ENCODE measurements around the gene OSMR.

The OSMR gene

DNA sequence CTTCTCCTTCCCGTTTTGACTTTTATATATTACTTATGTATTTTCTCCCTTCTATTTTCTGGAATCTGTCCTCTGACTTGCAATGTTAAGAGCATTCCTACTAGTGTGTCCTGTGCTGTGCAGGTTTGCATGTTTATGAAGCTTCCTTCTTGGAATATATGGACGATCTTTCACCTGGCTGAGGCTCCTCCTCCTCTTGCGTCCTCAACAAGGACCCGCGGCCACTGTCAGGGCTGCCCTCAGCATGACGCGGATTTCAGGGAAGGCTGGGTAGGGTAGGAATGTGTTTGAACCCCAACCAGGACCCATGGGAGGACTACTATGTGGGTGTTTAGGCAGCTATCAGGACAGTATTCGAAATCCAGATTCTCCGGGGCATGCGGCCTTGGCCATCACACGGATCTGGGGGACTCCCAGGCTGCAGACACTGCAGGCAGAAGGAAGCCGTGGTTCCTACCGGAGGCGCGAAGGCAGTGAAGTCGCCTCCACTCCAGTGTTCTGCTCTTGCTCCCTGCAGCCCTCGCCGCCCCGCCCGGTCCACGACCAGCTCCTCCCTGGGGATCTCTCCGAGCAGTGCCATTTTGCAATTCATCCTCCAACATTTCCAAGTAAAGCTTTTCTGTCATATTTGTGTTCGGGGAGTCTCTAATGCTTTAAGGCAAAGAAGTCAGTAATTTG, 37.0 kb upstream of the OSMR start:
- Histone ChIP-seq H3F3A (ENCODE audit: insufficient read depth) (no peaks in the 10 kb centered on the region), H3K9ac (ENCODE audit: low read length) (no peak overlapping the region), H2AFZ (ENCODE audit: low read depth, low read length, severe bottlenecking) (no peak overlapping the region), H4K20me1 (ENCODE audit: low read depth, low read length) (no peaks in the 10 kb centered on the region), H3K36me3 (ENCODE audit: low read length) (no peaks in the 10 kb centered on the region), H3K9me3 (ENCODE audit: insufficient read depth, low read length) (no peaks in the 10 kb centered on the region), H3K27ac (ENCODE audit: low read depth, low read length) (no peak overlapping the region), H3K79me2 (ENCODE audit: insufficient read depth, low read length) (no peaks in the 10 kb centered on the region), H3K4me2 (ENCODE audit: low read depth, low read length, poor library complexity, severe bottlenecking) (no peak overlapping the region), H3K27me3 (ENCODE audit: low read length) (no peaks in the 10 kb centered on the region), H3K4me3 (ENCODE audit: insufficient read depth, low read length, poor library complexity, severe bottlenecking) (no peak overlapping the region), H3K9me2 (replicated peaks; ENCODE audit: insufficient read depth, low read length) (no peaks in the 10 kb centered on the region)
- TF ChIP-seq, protein P1, sequence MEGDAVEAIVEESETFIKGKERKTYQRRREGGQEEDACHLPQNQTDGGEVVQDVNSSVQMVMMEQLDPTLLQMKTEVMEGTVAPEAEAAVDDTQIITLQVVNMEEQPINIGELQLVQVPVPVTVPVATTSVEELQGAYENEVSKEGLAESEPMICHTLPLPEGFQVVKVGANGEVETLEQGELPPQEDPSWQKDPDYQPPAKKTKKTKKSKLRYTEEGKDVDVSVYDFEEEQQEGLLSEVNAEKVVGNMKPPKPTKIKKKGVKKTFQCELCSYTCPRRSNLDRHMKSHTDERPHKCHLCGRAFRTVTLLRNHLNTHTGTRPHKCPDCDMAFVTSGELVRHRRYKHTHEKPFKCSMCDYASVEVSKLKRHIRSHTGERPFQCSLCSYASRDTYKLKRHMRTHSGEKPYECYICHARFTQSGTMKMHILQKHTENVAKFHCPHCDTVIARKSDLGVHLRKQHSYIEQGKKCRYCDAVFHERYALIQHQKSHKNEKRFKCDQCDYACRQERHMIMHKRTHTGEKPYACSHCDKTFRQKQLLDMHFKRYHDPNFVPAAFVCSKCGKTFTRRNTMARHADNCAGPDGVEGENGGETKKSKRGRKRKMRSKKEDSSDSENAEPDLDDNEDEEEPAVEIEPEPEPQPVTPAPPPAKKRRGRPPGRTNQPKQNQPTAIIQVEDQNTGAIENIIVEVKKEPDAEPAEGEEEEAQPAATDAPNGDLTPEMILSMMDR (IDR thresholded peaks at IDR 0.05; ENCODE audit: insufficient read depth, low read length, poor library complexity, severe bottlenecking): no peak
- no peak for TF ChIP-seq EZH2phosphoT487 (conservative IDR thresholded peaks at IDR 0.05; ENCODE audit: low read length)

DNA sequence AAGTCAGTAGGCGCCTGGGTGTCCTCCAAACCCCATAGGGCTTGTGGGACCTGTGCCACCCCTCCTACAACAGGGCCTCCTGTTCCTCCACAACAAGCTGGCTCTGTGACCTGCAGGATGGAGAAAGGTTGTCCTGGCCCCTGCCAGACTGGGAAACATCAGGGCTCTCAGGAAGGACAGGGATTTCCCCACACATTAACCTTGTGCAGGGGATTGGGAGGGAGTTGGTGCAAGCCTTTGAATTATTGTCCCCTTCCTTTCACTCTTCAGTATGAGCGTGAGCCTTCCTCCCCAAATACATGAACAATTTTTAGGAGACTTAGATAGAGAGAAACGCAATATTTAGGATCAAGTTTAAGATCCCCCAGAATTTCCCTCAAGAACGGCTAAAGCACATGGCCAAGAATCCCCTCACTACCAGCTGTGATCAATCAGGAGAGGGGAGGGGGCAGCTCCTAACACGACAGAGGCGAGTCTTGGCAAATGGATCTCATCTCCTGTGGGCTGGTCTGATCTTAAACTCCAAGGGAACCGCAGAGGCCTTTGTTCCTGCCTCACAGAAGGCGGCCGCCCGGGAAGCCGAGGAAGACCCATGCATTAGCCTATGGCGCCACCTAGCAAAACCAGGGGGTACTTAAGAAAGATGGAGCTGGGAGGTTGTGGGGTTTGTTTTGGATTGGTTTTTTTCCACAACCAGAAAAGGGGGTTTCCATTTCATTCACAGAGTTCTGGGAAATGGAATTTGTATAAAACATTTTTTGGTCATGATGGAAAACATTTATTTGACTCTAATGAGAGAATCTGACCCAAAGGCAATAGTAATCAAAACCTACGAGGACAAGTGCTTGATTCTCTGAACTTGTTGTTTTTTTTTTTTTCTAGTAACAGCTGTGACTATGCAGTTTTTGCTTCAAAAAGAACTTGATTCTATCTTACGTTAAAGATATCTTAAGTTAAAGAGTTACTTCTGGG, 36.1 kb upstream of the OSMR start:
- Histone ChIP-seq H3K4me2 (ENCODE audit: low read depth, low read length, poor library complexity, severe bottlenecking) (no peak overlapping the region), H3K79me2 (ENCODE audit: insufficient read depth, low read length) (no peaks in the 10 kb centered on the region), H3K9me2 (replicated peaks; ENCODE audit: insufficient read depth, low read length) (no peaks in the 10 kb centered on the region), H3F3A (ENCODE audit: insufficient read depth) (no peaks in the 10 kb centered on the region), H4K20me1 (ENCODE audit: low read depth, low read length) (no peaks in the 10 kb centered on the region), H3K27ac (ENCODE audit: low read depth, low read length) (no peak overlapping the region), H3K9me3 (ENCODE audit: insufficient read depth, low read length) (no peaks in the 10 kb centered on the region), H3K36me3 (ENCODE audit: low read length) (no peaks in the 10 kb centered on the region), H3K27me3 (ENCODE audit: low read length) (no peaks in the 10 kb centered on the region), H3K9ac (ENCODE audit: low read length) (no peak overlapping the region), H3K4me3 (ENCODE audit: insufficient read depth, low read length, poor library complexity, severe bottlenecking) (no peak overlapping the region), H2AFZ (ENCODE audit: low read depth, low read length, severe bottlenecking) (no peak overlapping the region)
- TF ChIP-seq EZH2phosphoT487 (conservative IDR thresholded peaks at IDR 0.05; ENCODE audit: low read length): no peak
- TF ChIP-seq, protein P1 (IDR thresholded peaks at IDR 0.05; ENCODE audit: insufficient read depth, low read length, poor library complexity, severe bottlenecking): peak; percentile 36

DNA sequence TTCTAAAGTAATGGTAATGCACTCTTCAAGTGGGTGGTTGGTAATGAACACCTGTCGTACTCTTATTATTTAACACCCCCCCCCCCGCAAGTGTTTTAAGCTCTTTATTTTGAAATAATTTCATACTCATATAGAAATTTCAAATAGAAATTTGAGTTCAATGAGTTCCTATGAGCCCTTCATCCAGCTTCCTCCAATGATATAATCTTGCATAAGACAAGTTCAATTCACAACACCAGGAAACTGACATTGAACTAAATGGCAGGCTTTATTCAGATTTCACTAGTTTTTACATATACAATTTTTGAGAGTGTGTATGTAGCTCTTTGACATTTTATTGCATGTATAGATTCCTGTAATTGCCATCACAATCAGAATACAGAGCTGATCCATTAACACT, 30.9 kb upstream of the OSMR start:
- Histone ChIP-seq H3K4me2 (ENCODE audit: low read depth, low read length, poor library complexity, severe bottlenecking) (no peak overlapping the region), H3K79me2 (ENCODE audit: insufficient read depth, low read length) (no peaks in the 10 kb centered on the region), H3K27ac (ENCODE audit: low read depth, low read length) (no peak overlapping the region), H3K9me2 (replicated peaks; ENCODE audit: insufficient read depth, low read length) (no peaks in the 10 kb centered on the region), H2AFZ (ENCODE audit: low read depth, low read length, severe bottlenecking) (no peak overlapping the region), H3K4me3 (ENCODE audit: insufficient read depth, low read length, poor library complexity, severe bottlenecking) (no peak overlapping the region), H3K9ac (ENCODE audit: low read length) (no peak overlapping the region), H3K9me3 (ENCODE audit: insufficient read depth, low read length) (no peaks in the 10 kb centered on the region), H3F3A (ENCODE audit: insufficient read depth) (no peaks in the 10 kb centered on the region), H3K27me3 (ENCODE audit: low read length) (no peaks in the 10 kb centered on the region), H3K36me3 (ENCODE audit: low read length) (no peaks in the 10 kb centered on the region), H4K20me1 (ENCODE audit: low read depth, low read length) (no peaks in the 10 kb centered on the region)
- TF ChIP-seq, protein P1 (IDR thresholded peaks at IDR 0.05; ENCODE audit: insufficient read depth, low read length, poor library complexity, severe bottlenecking): no peak
- TF ChIP-seq EZH2phosphoT487 (conservative IDR thresholded peaks at IDR 0.05; ENCODE audit: low read length): no peak
